NCI-H2196 treated with DMSO at 0.1 percent for 48 hours (cell line): ENCODE measurements around the gene GPATCH2L.

Source experiments
- DNase-seq: peaks from one replicate; lab custom pipeline; 2025; ENCODE audit not compliant: unreplicated experiment; lab: John Stamatoyannopoulos, UW

The GPATCH2L gene

GRCh38 chr14:76151398-76152332, at the start of gene GPATCH2L:
TSS of gene GPATCH2L (plus strand) at chr14:76151922. CDS start at chr14:76154364, 2,442 bp downstream.
- peak; percentile 69 for DNase-seq

GRCh38 chr14:76104802-76105355, 46.8 kb upstream of the GPATCH2L start:
- no peak for DNase-seq

GRCh38 chr14:76106188-76106587, 45.5 kb upstream of the GPATCH2L start:
- no peak for DNase-seq

- no peak for DNase-seq
These were observed 42.4 kb upstream of the GPATCH2L start for GRCh38 chr14:76109087-76109880.

GRCh38 chr14:76112889-76113624, 38.7 kb upstream of the GPATCH2L start:
- DNase-seq, result no peak

GRCh38 chr14:76113691-76114090, 38.0 kb upstream of the GPATCH2L start:
- DNase-seq, result no peak

GRCh38 chr14:76115010-76115422, 36.7 kb upstream of the GPATCH2L start:
- DNase-seq, result no peak

- no peak for DNase-seq
These were observed 33.8 kb upstream of the GPATCH2L start for GRCh38 chr14:76117789-76118484.

GRCh38 chr14:76118594-76118993, 33.1 kb upstream of the GPATCH2L start:
- no peak for DNase-seq

GRCh38 chr14:76121089-76121748, 30.5 kb upstream of the GPATCH2L start:
- no peak for DNase-seq

GRCh38 chr14:76123426-76124225, 28.1 kb upstream of the GPATCH2L start:
- no peak for DNase-seq

GRCh38 chr14:76125511-76125910, 26.2 kb upstream of the GPATCH2L start:
- DNase-seq, result no peak

GRCh38 chr14:76126076-76126475, 25.6 kb upstream of the GPATCH2L start:
- no peak for DNase-seq

- no peak for DNase-seq
These were observed 21.7 kb upstream of the GPATCH2L start for GRCh38 chr14:76129851-76130576.

- DNase-seq, result no peak
These were observed 20.4 kb upstream of the GPATCH2L start for GRCh38 chr14:76131071-76131965.

GRCh38 chr14:76133103-76133502, 18.6 kb upstream of the GPATCH2L start:
- no peak for DNase-seq

- DNase-seq, result no peak
These were observed 17.5 kb upstream of the GPATCH2L start for GRCh38 chr14:76134231-76134630.
